Panc1 (cell line): ENCODE data around the gene HLTF. TPM values are rescaled to one million over a fixed set of nuclear protein-coding genes. Genes with fewer than 3 reads are reported as not detected.

ENCODE experiments used
- ATAC-seq: fragments of 200-7000 bp; cut with Tn5 transposase; 2 replicates; pipeline ENCODE4 v1.9.1; 2020; ENCODE audit warnings: mild to moderate bottlenecking, moderate library complexity
- BruUV-seq: library from RNA; stranded (reverse); fragments of 400-500 nt; replicated peaks from 2 replicates; lab custom pipeline; 2021; lab: Mats Ljungman, UMichigan
- CTCF ChIA-PET: fragments of 300-600 bp; sonication (Branson Sonifier 250); formaldehyde crosslinking; loops from one replicate; lab custom pipeline; 2022; ENCODE audit warnings: antibody characterized with exemption; lab: Charles Lee
- POLR2A ChIA-PET: fragments of 300-600 bp; sonication (Branson Sonifier 250); formaldehyde crosslinking; loops from one replicate; lab custom pipeline; 2022; ENCODE audit warnings: antibody characterized with exemption; lab: Charles Lee
- DNase-seq: peaks from one replicate; pipeline ENCODE4 v3.0.0-alpha.2; 2010; ENCODE audit warnings: low read depth, low spot score
- H3K27ac ChIP-seq: 2 replicates; pipeline ENCODE4 v1.5.1; 2011; ENCODE audit warnings: mild to moderate bottlenecking, low read length, inconsistent platforms
- H3K27me3 ChIP-seq: fragments of 200-500 bp; sonication (Bioruptor generic); 2 replicates; pipeline ENCODE4 v1.6.0; 2014; ENCODE audit warnings: low read length, inconsistent platforms; ENCODE audit not compliant: control insufficient read depth, insufficient read depth
- H3K36me3 ChIP-seq: fragments of 200-500 bp; sonication (Bioruptor generic); 2 replicates; pipeline ENCODE4 v1.5.1; 2014; ENCODE audit warnings: inconsistent platforms, mild to moderate bottlenecking, low read length, moderate library complexity; ENCODE audit not compliant: control insufficient read depth, insufficient read depth
- H3K4me1 ChIP-seq: 2 replicates; pipeline ENCODE4 v1.5.1; 2011; ENCODE audit warnings: inconsistent platforms, mild to moderate bottlenecking, low read length, moderate library complexity; ENCODE audit not compliant: control insufficient read depth, insufficient read depth
- H3K4me3 ChIP-seq, 2 experiments: 2 replicates each; pipeline ENCODE4 v1.5.1; 2011 to 2012; ENCODE audit warnings: low read depth in 2 of 2, low read length in 2 of 2, mild to moderate bottlenecking in 2 of 2, inconsistent platforms in 1 of 2, moderate library complexity in 1 of 2
- H3K9me3 ChIP-seq: fragments of 200-500 bp; sonication (Bioruptor generic); 2 replicates; pipeline ENCODE4 v1.5.1; 2014; ENCODE audit warnings: low read depth, mild to moderate bottlenecking, inconsistent platforms, low read length, moderate library complexity; ENCODE audit not compliant: control insufficient read depth, insufficient read depth
- POLR2AphosphoS5 ChIP-seq: IDR thresholded peaks from 2 replicates; pipeline ENCODE4 v1.6.1; 2012; ENCODE audit warnings: mild to moderate bottlenecking, low read depth, low read length, moderate library complexity
- REST ChIP-seq, 2 experiments: IDR thresholded peaks; 2 replicates each; pipeline ENCODE4 v1.6.1; 2011 to 2012; ENCODE audit warnings: low read depth in 2 of 2, control low read depth in 1 of 2, low read length in 1 of 2, mild to moderate bottlenecking in 1 of 2, moderate library complexity in 1 of 2; ENCODE audit not compliant: insufficient read depth in 1 of 2
- SIN3A ChIP-seq: IDR thresholded peaks from 2 replicates; pipeline ENCODE4 v1.6.1; 2012; ENCODE audit warnings: low read depth, mild to moderate bottlenecking, low read length, moderate library complexity, borderline replicate concordance; ENCODE audit not compliant: insufficient read depth
- TCF7L2 ChIP-seq: IDR thresholded peaks from 2 replicates; pipeline ENCODE4 v1.6.1; 2011; ENCODE audit warnings: mild to moderate bottlenecking, low read depth, low read length, inconsistent platforms
- in situ Hi-C: cut with HindIII; loops from 2 replicates; pipeline ENCODE4 v1.10.0; 2016; ENCODE audit warnings: low sequenced_read_pairs, low pct_unique_long_range_greater_than_20kb
- intact Hi-C: fragments of 100-400 bp; cut with micrococcal nuclease; formaldehyde crosslinking; loops from one replicate; pipeline ENCODE4 v1.10.0; 2022; ENCODE audit not compliant: unreplicated experiment
- total RNA-seq: library from RNA; stranded (reverse); gene quantifications from one replicate; pipeline ENCODE4 v1.2.1, GENCODE V29; 2021; ENCODE audit not compliant: unreplicated experiment
- TF ChIP-seq, protein P1 (sequence below): fragments of 450-650 bp; IDR thresholded peaks from 2 replicates; pipeline ENCODE4 v1.5.1; 2017; ENCODE audit warnings: mild to moderate bottlenecking

The HLTF gene
- total RNA-seq, 1 experiment from 2014 or later = 106 TPM

DNA sequence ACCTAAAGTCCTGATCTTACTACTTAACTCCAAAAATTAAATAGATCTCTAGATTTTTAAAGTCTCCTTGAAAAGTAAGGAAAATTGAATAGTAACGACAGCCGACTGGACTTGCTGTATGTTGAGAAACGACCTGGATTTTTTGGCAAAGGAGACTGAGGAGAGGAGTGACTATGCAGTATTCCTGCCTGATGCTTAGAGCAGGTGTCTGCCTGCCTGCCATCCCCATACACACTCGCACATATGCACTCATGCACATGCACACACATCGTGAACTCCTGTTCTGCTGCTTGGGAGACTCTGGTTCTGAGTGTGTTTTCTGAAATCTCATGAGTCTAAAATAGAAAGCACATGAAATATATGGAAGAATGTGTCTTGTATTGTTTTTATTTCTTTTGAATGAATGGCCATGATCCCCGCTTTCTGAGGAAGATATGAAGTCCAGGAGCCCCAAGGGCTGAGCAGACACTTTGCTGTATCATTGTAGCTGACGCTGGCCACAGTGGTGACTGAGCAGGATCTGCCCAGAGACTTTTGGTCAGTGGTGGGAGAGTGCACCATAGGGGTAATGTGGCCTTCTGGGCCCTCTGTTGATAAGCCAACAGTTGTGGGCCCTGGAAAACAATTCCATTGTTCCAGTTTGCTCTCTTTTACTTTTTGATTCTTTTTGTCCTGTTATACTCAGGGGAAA lies 78.6 kb downstream of the HLTF start:
- intact Hi-C loops = no loop called here
- H3K27me3 ChIP-seq = no peaks in the 10 kb centered on the region
- ChIA-PET CTCF (no interaction called here), POLR2A (no interaction called here)
- peaks cover 8% of the 10 kb centered on the region for H3K4me1 ChIP-seq
- no TSS peak for BruUV-seq
- no peaks in the 10 kb centered on the region for H3K9me3 ChIP-seq
- in situ Hi-C loops = no loop called here
- peaks cover 8% of the 10 kb centered on the region; the same call in 1 of the 2 replicates for H3K36me3 ChIP-seq
- no peak overlapping the region for H3K27ac ChIP-seq
- ATAC-seq = no peak
- TF ChIP-seq TCF7L2 (no peak), SIN3A (no peak), POLR2AphosphoS5 (no peak), REST (IDR thresholded peaks at IDR 0.05; ENCODE audit: insufficient read depth in 1 of 2, low read depth in 2 of 2, low read length in 1 of 2) (no peak)
- TF ChIP-seq, protein P1, sequence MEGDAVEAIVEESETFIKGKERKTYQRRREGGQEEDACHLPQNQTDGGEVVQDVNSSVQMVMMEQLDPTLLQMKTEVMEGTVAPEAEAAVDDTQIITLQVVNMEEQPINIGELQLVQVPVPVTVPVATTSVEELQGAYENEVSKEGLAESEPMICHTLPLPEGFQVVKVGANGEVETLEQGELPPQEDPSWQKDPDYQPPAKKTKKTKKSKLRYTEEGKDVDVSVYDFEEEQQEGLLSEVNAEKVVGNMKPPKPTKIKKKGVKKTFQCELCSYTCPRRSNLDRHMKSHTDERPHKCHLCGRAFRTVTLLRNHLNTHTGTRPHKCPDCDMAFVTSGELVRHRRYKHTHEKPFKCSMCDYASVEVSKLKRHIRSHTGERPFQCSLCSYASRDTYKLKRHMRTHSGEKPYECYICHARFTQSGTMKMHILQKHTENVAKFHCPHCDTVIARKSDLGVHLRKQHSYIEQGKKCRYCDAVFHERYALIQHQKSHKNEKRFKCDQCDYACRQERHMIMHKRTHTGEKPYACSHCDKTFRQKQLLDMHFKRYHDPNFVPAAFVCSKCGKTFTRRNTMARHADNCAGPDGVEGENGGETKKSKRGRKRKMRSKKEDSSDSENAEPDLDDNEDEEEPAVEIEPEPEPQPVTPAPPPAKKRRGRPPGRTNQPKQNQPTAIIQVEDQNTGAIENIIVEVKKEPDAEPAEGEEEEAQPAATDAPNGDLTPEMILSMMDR = no peak
- no peak for DNase-seq
- H3K4me3 ChIP-seq = no peak overlapping the region

DNA sequence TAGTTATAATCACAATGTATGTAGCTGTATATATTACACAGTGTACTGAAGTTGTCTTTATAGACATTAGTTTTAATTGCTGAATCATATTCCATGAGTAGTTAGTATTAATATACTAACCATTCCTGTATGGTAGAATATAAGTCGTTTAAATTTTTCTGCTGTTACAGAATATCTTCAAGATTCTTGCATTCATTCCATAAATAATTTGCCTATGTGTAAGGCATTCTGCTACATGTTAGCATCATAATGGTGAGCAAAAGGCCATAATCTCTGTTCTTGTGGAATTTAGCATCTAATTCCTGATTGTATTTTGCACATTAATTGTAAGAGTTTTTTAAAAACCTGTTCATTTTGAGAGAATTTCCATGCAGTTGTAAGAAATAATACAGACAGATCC lies 80.9 kb downstream of the HLTF start:
- TF ChIP-seq, protein P1 = no peak
- TF ChIP-seq SIN3A (no peak), POLR2AphosphoS5 (no peak), TCF7L2 (no peak), REST (IDR thresholded peaks at IDR 0.05; ENCODE audit: insufficient read depth in 1 of 2, low read depth in 2 of 2, low read length in 1 of 2) (no peak)
- Histone ChIP-seq H3K4me1 (peaks cover 8% of the 10 kb centered on the region), H3K9me3 (no peaks in the 10 kb centered on the region), H3K27me3 (no peaks in the 10 kb centered on the region), H3K4me3 (no peak overlapping the region), H3K27ac (no peak overlapping the region), H3K36me3 (0 out of 2 replicates have a peak, but pooled peaks cover 4% of the 10 kb centered on the region)
- in situ Hi-C loops (no loop called here), intact Hi-C loops (no loop called here)
- ATAC-seq = no peak
- no peak for DNase-seq
- ChIA-PET POLR2A (no interaction called here), CTCF (interaction anchor here (0.6 kb wide), 1 partner anchor 78 kb away, joined by 3 read pairs; no protein-coding TSS in a partner anchor)
- BruUV-seq = no TSS peak
